HG03575 (cell line): Measurements from ENCODE around the gene AGAP3.

Source experiments
- ATAC-seq: cut with Tn5 transposase; IDR thresholded peaks from one replicate; pipeline ENCODE4 v1.9.1; 2021; ENCODE audit not compliant: unreplicated experiment, insufficient number of reproducible peaks, low FRiP score; ENCODE audit errors: extremely low read depth

AGAP3 gene

DNA sequence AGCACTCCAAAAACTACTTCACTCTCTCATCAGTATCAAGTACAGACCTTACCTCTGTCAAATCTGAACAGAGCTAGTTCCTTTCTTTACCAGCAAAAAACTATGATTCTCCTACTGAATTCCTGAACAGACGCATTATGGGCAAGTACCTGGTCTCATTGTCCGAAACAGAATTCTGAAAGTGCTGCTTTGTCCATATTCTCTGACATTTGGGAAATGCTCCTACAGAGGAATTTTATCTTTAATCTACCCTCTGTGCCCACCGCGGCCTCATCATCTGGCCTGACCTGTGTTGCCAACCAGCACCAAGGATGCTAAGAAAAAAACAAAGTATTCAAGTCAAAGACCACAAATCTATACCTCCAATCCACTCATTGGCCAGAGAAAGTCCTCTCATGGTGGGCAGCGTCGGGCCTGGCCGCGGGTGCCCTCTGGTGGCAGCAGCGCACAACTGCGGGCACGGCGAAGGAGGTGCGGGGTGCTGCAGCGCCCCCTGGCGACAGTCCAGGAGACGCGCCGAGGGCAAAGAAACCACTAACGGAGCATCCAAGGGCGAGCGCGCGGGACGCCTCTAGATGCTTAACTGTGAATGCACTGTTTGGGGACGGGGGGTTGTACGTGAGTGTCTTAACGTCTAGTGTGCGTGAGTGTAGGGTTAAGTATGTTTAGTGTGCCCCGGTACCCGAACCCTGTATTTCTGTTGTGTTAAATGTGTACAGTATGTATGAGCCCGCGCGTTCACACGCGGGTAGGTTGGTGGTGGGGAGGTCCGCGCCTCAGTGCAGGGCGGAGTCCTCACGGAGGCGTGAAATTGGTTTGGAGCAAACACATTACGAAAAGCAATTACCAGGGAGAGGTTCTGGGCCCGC is 86.2 kb downstream of the AGAP3 start:
- no peak for ATAC-seq

DNA sequence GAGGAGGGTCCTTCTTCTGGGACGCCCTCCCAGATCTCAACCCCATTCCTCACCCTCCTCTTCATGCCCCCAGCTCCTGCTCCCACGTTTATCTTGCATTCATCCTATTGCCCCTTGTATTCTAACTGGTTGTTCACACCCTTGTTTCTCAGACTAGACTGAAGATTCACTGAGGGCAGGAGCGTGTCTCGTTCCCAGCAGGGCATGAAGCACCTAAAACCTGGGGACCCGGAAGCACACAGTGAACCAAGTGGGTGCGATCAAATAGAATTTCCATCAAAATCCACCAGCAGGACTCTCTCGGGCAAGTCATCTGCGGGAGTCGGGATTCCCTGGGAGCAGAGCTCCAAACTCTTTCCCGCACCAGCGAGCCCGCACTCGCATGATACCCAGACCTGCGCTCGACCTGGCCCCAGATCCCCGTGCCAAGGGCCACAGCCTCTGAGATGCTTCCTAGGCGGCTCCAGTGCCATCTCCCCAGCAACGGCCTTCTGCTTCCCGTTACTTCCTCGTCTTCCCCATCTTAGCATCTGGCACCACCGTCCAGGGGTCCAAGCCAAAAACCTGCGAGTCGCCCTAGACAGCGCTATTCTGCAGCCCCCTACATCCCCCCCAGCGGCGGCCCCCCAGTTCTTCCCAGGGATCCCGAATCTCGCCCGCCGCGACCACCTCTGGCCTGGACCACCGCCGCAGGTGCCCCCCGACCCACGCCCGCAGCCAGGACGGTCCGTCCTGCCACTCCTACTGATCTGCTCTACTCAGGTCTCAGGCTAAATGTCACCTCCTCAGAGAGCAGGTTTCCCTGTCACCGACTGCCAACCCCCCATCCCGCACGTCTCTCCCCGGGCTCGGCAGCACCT is 87.3 kb downstream of the AGAP3 start:
- ATAC-seq = no peak

DNA sequence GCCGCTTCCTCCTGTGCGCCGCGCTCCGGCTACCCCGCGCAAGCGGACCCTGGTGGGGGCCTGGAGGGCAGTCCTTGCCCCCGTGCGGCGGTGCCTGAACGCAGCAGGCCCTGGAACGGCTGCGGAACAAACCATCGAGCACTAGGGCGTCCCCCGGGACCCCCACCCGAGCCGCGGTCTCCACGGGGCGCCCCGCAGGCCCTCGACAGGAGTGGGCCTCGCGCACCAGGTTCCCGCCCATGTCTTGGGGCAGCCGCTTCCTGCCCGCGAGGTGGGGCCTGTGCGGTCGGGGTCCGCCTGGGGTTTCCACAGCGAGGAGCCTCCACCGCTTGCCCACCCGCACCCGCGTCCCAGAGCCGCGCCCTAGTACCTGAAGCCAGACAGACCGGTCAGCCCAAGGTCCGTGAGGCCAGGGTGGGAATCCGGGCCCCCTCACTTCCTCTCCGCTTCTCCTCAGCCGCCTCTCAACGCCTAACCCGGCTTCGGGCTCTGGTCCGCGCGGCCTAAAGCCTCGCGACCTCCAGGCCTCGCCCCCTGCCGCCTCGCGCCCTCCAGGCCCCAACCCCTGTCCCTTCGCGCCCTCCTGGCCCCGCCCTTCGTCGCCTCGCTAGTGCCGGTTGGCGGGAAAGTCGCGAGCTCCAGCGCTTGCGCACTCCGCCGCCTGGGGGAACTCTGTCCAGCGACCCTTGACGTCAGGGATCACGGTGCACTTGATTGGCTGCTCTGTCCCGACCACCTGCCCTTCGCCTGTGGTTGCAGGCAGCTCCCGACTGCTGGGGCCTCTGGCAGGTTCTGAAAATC is 88.2 kb downstream of the AGAP3 start:
- no peak for ATAC-seq

DNA sequence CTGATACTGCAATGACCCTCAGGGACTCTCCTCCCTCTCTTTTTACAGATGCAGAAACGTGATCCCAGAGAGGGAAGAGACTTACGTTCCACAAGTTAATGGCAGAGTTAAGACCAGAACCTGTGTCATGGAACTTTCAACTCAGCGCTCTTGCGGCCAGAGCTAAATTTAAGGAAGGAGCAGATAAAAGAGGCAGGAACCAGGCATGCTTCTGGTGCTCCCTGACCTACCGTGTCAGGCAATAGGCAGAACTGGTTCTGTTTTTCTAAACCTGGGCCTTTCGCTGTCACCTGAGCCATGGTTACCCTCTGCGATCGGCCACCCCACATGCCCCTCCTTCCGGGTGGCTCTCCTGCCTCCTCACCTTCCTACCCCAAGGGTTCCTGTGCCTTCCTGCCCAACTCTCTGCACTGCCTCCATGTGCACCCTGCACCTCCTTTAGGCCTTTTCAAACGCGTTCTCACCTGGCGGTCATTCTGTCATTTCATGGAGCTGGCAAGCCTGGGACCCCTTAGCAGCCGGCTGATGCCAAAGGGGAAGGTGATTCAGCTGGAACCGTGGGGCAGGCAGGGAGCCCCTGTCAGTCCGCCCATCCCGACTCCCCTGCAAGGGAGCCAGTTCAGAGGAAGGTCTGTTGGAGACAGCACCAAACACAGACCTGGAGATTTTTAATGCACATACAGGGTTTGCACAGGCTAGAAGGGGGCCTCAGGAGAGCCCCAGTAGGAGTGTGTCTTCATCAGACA is 88.9 kb downstream of the AGAP3 start:
- ATAC-seq = no peak

DNA sequence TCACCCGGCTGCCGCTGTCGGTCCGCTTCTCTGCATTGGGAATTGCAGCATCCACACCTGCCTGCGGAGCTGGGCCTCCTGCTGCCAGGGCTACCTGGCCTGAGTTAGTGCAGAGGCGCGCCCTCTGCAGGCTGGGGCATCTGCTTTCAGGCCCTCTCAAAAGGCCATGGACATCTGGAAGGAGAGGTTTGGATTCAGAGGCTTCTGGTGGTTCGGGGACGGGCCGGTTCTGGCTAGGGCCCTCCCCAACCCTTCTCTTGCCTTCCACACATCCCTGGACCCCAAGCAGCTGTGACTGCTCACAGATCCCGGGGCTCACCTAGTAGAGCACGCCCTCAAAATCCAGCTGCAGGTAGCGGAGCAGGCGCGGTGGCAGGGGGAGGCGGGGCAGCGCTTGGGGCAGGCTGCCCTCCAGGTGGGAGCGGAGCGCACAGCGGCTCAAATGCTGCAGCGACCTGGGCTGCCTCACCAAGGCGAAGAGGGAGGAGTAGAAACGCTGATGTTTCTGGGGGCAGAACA is 89.6 kb downstream of the AGAP3 start:
- no peak for ATAC-seq

DNA sequence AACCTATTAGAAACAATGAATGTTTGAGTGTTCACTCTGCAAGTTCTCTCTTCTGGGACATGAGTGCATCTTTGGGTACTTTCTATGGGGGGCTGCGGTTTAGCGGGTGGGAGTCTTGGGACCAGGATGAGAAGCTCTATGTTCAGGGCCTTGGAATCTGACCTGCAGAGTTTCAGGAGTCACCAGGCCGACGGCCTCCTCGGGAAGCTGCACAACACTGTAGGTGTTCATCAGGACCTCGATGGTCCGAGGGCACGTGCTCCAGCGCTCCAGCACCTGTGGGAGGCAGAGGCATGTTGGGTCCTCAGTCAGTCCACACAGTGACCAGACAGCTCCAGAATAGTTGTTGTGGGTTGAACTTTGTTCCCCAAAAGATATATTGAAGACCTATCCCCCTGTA is 90.1 kb downstream of the AGAP3 start:
- ATAC-seq = no peak

DNA sequence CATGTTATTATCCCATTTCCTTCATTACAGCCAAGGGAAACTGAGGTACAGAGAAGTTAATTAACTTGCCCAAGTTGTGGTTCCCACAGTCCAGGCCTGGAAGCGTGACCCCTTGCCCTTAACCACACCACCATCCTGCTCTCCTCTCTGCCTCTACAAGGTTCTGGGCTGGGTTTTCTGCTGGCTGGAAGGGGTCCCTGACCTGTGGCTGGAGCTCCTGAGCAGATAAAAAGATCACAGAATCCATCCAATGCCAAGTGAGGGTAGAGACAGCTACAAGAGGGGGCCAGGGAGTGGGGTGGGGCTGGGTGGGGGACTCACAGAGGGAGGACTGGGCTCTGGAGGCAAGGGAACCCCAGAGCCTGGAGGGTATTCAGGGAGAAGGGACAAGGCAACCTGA is 91.0 kb downstream of the AGAP3 start:
- ATAC-seq = no peak

DNA sequence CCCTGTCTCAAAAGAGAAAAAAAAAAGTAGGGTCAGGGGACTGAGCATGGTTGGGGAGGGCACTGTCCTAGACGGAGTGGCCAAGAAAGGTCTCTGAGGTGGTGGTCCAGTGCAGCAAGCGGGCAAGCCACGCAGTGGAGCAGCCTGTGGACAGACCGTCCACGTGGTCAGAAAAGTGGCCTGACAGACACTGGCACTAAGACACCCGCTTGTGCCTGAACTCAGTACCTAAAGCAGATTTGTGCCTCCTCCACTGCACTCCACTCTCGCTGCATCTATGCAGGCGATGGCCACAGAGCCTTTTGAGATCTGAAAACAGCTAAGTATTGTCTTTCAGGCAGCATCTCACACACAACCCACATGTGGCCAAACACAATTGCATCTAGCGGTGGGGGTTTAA is 92.0 kb downstream of the AGAP3 start:
- ATAC-seq = no peak

DNA sequence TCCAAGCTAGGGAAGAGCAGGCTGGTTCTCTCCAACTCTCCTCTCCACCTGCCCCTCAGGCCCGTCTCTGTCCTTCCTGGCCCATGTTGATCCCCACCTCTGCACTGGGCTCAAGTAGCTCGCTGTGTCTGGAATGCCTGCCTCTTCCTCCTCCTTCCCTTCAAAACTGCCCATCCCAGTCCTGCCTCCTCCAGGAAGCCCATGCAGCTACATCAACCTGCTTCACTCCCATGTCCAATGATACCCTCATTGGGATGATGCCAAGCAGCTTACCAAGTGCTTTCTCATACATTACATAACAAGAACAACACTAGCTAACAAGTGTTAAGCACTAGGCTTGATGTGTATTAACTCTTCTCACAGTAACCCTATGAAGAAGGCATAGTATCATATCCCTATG is 92.6 kb downstream of the AGAP3 start:
- no peak for ATAC-seq

DNA sequence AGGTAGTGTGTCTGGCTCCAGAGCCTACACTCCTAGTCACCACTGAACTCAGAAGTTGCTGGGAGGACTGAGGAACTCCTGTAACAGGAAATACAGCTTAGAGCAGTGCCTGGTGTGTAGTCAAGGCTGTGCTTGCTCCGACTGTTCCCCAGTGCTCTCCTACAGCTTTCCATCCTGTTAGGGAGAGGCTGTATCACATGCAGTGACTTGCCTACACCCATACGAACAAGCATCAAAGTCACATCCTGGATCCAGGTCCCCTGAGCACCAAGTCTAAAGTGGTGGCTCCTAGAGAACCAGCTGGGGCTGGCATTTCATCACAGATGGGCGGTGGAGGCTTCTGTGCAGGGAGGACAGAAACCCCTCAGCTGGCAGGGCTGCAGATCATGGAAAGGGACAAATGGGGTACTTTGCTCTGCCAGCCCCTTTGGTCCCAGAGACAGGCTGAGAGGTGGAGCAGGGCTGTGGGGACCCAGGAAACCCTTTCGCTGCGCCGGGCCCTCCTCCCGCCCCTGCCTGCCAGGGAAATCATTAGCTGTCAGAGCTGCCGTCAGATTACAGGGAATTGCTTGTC is 93.1 kb downstream of the AGAP3 start:
- no peak for ATAC-seq

DNA sequence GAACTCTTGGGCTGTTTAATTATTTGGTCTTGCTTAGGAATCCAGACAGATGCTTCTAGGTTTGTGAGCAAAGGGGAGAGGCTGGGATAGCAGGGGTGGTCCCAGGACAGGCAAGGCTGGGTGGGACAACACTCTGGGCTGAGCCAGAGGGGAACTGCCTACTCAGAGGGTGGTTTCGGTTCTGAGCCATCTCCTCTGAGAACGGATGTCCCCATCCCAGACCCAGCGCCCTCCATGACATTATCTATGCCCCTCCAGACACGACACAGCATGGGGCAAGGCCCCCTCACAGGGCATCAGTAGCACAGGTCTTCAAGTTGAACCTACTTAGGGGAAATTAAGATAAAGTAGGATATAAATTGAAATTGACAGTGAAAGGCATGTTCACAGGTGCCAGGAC is 93.7 kb downstream of the AGAP3 start:
- no peak for ATAC-seq

DNA sequence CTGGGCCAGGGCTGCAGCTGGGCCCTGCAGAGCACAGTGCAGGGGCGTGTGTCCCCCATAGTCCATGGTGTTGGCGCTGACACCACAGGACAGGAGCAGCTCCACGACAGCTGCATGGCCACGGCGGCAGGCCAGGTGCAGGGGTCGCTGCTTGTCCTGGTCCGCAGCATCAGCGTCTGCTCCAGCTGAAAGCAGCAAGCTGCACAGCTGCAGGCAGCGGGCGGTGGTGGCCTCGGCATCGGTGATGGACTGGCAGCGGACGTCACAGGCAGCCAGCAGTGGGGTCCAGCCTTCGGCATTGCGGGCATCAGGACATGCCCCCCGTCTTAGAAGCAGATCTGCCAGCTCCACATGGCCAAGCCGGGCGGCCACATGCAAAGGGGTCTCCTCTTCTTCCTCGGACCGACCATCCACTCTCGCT is 94.7 kb downstream of the AGAP3 start:
- ATAC-seq = no peak

DNA sequence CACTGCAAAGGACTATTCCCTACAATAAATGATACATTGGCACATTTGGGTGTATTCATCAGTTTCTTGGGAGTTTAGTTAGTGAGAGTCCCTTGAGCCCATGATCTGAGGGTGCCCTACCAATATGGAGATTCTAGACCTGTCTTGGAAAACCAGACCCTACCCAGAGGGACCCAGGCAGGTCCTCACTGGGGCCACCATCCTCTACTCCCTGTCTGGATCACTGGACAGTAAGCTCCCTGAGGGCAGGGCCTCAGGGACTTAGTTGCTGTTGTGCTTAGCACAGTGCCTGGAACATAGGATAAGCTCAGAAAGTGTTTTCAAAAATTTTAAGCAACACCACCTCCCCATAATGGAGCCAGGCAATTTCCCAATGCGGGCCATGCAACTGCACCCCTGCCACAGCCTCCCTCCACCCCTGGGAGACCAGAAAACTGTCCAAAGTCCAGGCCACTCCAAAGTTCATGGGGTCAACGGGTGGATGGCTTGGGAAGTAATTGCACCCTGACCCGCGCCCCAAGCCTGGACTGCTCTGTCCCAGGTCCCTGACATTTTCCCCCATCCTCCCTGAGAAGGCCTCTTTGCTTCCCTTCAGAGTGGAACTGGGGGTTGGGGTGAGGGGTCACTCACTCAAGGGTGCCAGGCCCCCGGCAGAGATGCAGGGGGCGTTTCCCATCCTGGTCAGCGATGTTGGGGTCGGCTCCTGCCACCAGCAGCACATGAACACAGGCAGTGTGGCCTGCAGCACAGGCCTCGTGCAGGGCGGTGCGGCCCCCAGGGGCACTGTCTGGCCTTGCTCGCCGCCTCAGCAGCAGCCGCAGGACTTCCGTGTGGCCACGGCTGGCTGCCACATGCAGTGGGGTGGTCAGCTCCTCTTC is 99.7 kb downstream of the AGAP3 start:
- ATAC-seq = no peak

DNA sequence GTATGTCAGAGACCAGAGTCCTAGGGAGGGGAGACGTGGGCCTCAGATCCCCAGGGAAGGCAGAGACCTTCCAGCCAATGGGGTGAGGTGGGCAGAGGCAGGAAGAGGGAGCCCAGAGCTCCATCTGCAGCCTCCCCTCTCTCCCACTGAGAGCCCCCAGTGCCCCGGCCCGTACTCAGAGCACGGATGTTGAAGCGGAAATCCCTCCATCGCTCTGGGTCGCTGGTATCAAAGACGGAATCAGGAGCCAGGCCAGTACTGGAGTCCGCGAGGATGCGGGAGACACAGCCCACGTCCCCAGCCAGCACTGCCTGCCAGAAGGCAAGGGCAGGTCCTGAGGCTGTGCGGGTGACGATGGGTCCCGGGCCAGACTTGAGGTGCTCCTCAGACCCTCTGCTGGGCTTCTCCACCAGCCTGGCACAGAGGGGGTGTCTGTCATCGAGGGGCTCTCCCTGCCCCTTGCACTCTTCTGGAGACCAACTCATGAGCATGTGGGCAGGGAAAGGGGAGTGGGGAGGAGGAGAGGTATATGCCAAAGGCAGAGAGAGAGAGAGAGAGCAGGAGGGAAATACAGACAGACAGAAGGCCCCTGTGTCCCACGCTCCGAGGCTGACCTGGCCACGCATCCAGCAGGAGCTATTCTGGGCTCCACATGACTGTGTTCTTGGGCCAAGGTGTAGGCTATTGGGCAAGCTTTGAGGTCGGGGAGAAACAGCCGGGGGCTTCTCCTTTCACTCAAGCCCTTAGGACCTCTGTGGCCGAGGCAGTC is 100.5 kb downstream of the AGAP3 start, which contains the start of gene ASB10:
ASB10 (minus strand) TSS at position 611 of the 769 bp plus-strand sequence; CDS start at position 491, 120 bp downstream.
- ATAC-seq = no peak

DNA sequence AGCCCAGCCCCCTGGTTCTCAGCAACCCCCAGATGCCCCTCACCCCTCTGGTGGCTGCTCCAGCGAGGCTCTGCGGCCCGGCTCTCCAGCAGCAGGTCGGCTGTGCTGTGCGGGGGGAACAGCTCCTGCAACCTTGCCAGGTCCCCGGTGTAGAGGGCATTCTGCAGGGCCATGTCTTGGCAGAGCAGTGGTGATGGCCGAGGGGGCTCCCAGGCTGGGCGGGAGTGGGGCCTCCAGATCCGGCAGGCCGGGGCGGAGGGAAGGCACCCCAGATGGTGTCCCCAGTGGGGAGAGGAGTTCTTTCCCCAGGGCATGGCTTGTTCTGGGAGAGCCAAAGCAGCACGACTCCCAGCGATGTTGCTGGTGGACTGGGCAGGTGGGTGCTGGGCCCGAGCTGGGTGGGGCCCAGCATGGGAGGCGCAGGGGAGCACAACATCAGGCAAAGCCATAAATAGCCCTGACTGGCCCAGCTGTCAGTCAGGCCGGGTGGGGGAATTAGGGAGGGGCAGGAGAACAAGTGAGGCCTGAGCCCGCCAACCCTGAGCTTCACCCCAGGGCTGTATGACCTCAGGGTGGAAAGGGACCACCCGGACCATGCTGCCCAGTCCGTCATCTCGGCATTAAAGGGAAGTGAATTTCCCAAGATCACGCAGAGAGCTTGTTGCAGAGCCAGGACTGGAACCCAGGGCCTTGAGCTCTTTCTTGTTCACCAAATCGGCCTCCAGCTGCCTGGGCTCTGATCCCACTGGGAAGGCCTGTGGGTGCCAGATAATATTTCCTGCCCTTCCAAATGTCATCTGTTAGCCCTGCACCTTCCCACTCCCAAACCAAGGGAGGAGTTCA is 101.4 kb downstream of the AGAP3 start:
- no peak for ATAC-seq

DNA sequence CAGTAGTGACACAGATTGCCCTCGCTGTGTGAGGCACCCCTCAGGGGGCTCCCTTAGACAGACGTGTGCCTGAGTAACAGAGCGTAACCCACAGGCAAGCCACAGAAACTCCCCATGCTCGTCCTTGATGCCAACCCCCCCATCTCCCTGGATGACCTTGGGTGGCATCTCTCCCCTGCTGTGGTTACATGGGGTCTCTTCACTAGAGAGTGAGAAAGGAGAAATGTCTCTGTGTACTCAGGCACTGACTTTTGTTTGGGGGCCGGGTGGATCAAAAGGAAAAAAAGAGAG is 101.9 kb downstream of the AGAP3 start:
- no peak for ATAC-seq
